ENCODE measurements around the gene ROCK1. TPM values are rescaled to one million over a fixed set of nuclear protein-coding genes. Genes with fewer than 3 reads are reported as not detected.
A peak's percentile ranks its signal among the peaks of the same experiment; 100 is the strongest.

The ROCK1 gene
- total and polyA plus RNA-seq, 7 experiments from 2014 or later, result 27.6 to 97.5 (median 70.4) TPM

GRCh38 chr18:21134895-21135294, 23.3 kb upstream of the ROCK1 start:
- DNase-seq (peak in 7 of 9 donors; percentile 17 to 56 (median 27)), ATAC-seq (peak; percentile 52)
- H3K27ac ChIP-seq (ENCODE audit: low read depth, low read length), result no peak overlapping the region
- Mint-ChIP-seq H3K9me3 (peaks cover 0 to 4% (median 0%) of the 10 kb centered on the region in 11 donors), H3K27ac (no peak overlapping the region), H3K4me1 (peaks cover 0 to 4% (median 0%) of the 10 kb centered on the region in 7 donors), H3K27me3 (peaks cover 0 to 2% (median 0%) of the 10 kb centered on the region in 5 donors), H3K4me3 (no peak overlapping the region), H3K36me3 (no peaks in the 10 kb centered on the region)
- H3K27me3 ChIP-seq (ENCODE audit: control insufficient read depth in 2 of 2, insufficient read depth in 2 of 2, low read length in 2 of 2), result no peaks in the 10 kb centered on the region
- H3K4me1 ChIP-seq (ENCODE audit: control insufficient read depth in 2 of 2, insufficient read depth in 2 of 2, low read length in 2 of 2), result no peaks in the 10 kb centered on the region
- ChIA-PET POLR2A (no interaction called here), CTCF (interaction anchor here (1.6 kb wide), 1 partner anchor 23 kb away, joined by 4 read pairs; the partner anchor contains the start of gene ROCK1)
- intact Hi-C loops (cut with micrococcal nuclease), result loop anchor here (1.0 kb wide), 2 partner anchors 23 to 163 kb away; no protein-coding TSS in a partner anchor
- H3K36me3 ChIP-seq (ENCODE audit: control insufficient read depth in 2 of 3, insufficient read depth in 3 of 3, low read length in 3 of 3), result no peaks in the 10 kb centered on the region
- no peak overlapping the region for H3K4me3 ChIP-seq (ENCODE audit: low read length)
- H3K9me3 ChIP-seq (ENCODE audit: control insufficient read depth in 2 of 3, low read length in 3 of 3), result no peaks in the 10 kb centered on the region

GRCh38 chr18:21132398-21132918, 20.8 kb upstream of the ROCK1 start:
- Histone ChIP-seq H3K27me3 (ENCODE audit: control insufficient read depth in 2 of 2, insufficient read depth in 2 of 2, low read length in 2 of 2) (no peaks in the 10 kb centered on the region), H3K27ac (ENCODE audit: low read depth, low read length) (no peak overlapping the region), H3K4me1 (ENCODE audit: control insufficient read depth in 2 of 2, insufficient read depth in 2 of 2, low read length in 2 of 2) (no peaks in the 10 kb centered on the region), H3K9me3 (ENCODE audit: control insufficient read depth in 2 of 3, low read length in 3 of 3) (no peaks in the 10 kb centered on the region), H3K36me3 (ENCODE audit: control insufficient read depth in 2 of 3, insufficient read depth in 3 of 3, low read length in 3 of 3) (no peaks in the 10 kb centered on the region), H3K4me3 (ENCODE audit: low read length) (no peak overlapping the region)
- H3K27me3 Mint-ChIP-seq, result peaks cover 0 to 6% (median under 1%) of the 10 kb centered on the region in 5 donors
- H3K27ac Mint-ChIP-seq, result no peak overlapping the region
- ChIA-PET CTCF (no interaction called here), POLR2A (no interaction called here)
- DNase-seq, result no peak
- H3K9me3 Mint-ChIP-seq, result peaks cover 0 to 2% (median 0%) of the 10 kb centered on the region in 11 donors
- ATAC-seq, result no peak
- no peaks in the 10 kb centered on the region for H3K36me3 Mint-ChIP-seq
- peaks cover 0 to 4% (median 0%) of the 10 kb centered on the region in 7 donors for H3K4me1 Mint-ChIP-seq
- intact Hi-C loops (cut with micrococcal nuclease), result no loop called here
- no peak overlapping the region for H3K4me3 Mint-ChIP-seq

DNA sequence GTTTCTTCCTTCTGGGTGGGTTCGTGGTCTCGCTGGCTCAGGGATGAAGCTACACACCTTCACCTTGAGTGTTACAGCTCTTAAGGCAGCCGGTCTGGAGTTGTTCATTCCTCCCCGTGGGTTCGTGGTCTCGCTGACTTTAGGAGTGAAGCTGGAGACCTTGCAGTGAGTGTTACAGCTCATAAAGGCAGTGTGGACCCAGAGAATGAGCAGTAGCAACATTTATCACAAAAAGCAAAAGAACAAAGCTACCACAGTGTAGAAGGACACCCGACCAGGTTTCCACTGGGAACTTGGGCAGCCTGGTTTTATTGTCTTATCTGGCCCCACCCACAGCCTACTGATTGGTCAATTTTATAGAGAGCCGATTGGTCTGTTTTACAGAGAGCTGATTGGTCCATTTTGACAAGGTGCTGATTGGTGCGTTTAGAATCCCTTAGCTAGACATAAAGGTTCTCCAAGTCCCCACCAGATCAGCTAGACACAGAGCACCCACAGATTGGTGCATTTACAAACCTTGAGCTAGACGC, 20.1 kb upstream of the ROCK1 start:
- H3K36me3 Mint-ChIP-seq, result no peaks in the 10 kb centered on the region
- ChIA-PET POLR2A (no interaction called here), CTCF (no interaction called here)
- H3K36me3 ChIP-seq (ENCODE audit: control insufficient read depth in 2 of 3, insufficient read depth in 3 of 3, low read length in 3 of 3), result no peaks in the 10 kb centered on the region
- peak overlapping the region in 1 of 9 donors; percentile 37 for H3K27ac Mint-ChIP-seq
- H3K4me1 ChIP-seq (ENCODE audit: control insufficient read depth in 2 of 2, insufficient read depth in 2 of 2, low read length in 2 of 2), result no peaks in the 10 kb centered on the region
- H3K27me3 ChIP-seq (ENCODE audit: control insufficient read depth in 2 of 2, insufficient read depth in 2 of 2, low read length in 2 of 2), result peaks cover 0 to 2% of the 10 kb centered on the region in 2 donors
- H3K4me3 Mint-ChIP-seq, result no peak overlapping the region
- intact Hi-C loops (cut with micrococcal nuclease), result no loop called here
- H3K9me3 Mint-ChIP-seq, result peaks cover 0 to 2% (median 0%) of the 10 kb centered on the region in 11 donors
- H3K27ac ChIP-seq (ENCODE audit: low read depth, low read length), result no peak overlapping the region
- no peak overlapping the region for H3K4me3 ChIP-seq (ENCODE audit: low read length)
- no peaks in the 10 kb centered on the region for H3K9me3 ChIP-seq (ENCODE audit: control insufficient read depth in 2 of 3, low read length in 3 of 3)
- ATAC-seq (no peak), DNase-seq (no peak)
- peaks cover 0 to 4% (median 0%) of the 10 kb centered on the region in 7 donors for H3K4me1 Mint-ChIP-seq
- H3K27me3 Mint-ChIP-seq, result peaks cover 0 to 6% (median 2%) of the 10 kb centered on the region in 5 donors

- POLR2A ChIA-PET, result no interaction called here
- intact Hi-C loops (cut with micrococcal nuclease), result no loop called here
- no peaks in the 10 kb centered on the region for H3K36me3 Mint-ChIP-seq
- H3K27ac ChIP-seq (ENCODE audit: low read depth, low read length), result no peak overlapping the region
- H3K4me3 Mint-ChIP-seq, result no peak overlapping the region
- no peak overlapping the region for H3K27ac Mint-ChIP-seq
- ATAC-seq (no peak), DNase-seq (no peak)
- peaks cover 0 to 2% (median 0%) of the 10 kb centered on the region in 7 donors for H3K4me1 Mint-ChIP-seq
- H3K9me3 ChIP-seq (ENCODE audit: control insufficient read depth in 2 of 3, low read length in 3 of 3), result no peaks in the 10 kb centered on the region
- peaks cover 0 to 2% of the 10 kb centered on the region in 2 donors for H3K27me3 ChIP-seq (ENCODE audit: control insufficient read depth in 2 of 2, insufficient read depth in 2 of 2, low read length in 2 of 2)
- H3K27me3 Mint-ChIP-seq, result peaks cover 0 to 6% (median 0%) of the 10 kb centered on the region in 5 donors
- H3K4me3 ChIP-seq (ENCODE audit: low read length), result no peak overlapping the region
- H3K36me3 ChIP-seq (ENCODE audit: control insufficient read depth in 2 of 3, insufficient read depth in 3 of 3, low read length in 3 of 3), result no peaks in the 10 kb centered on the region
- H3K4me1 ChIP-seq (ENCODE audit: control insufficient read depth in 2 of 2, insufficient read depth in 2 of 2, low read length in 2 of 2), result no peaks in the 10 kb centered on the region
- H3K9me3 Mint-ChIP-seq, result peaks cover 0 to 2% (median 0%) of the 10 kb centered on the region in 11 donors
- CTCF ChIA-PET, result no interaction called here
Observed at GRCh38 chr18:21129566-21130216, 18.1 kb upstream of the ROCK1 start.

DNA sequence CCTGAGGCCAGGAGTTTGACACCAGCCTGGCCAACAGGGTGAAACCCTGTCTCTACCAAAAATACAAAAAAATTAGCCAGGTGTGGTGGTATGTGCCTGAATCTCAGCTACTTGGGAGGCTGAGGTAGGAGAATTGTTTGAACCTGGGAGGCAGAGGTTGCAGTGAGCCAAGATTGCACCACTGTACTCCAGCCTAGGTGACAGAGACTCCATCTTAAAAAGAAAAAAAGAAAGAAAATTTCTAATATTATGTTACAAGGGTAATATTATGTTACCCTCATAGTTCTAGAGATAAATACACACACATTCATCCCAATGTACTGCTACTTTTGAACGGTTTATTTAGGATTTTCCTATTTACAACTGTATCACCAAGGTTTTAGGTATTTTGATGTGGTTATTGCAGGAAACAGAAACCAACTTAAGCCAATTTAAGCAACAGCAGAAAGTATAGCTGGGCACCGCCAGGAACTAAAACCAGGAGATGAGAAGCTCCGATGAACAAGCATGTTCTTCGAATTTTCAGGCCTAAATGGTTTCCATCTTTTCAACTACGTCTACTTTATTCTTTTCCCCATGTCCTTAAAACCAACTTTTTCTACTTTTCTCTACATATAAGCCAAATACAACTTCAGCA, 11.8 kb upstream of the ROCK1 start:
- DNase-seq (peak in 1 of 9 donors; percentile 8), ATAC-seq (no peak)
- H3K9me3 Mint-ChIP-seq, result peaks cover 0 to 1% (median 0%) of the 10 kb centered on the region in 11 donors
- H3K27ac Mint-ChIP-seq, result peak overlapping the region in 7 of 9 donors; percentile 0 to 75 (median 15)
- peaks cover 4 to 13% (median 6%) of the 10 kb centered on the region in 7 donors for H3K4me1 Mint-ChIP-seq
- no peak overlapping the region for H3K27ac ChIP-seq (ENCODE audit: low read depth, low read length)
- H3K27me3 Mint-ChIP-seq, result peaks cover 0 to 7% (median 3%) of the 10 kb centered on the region in 5 donors
- H3K36me3 ChIP-seq (ENCODE audit: control insufficient read depth in 2 of 3, insufficient read depth in 3 of 3, low read length in 3 of 3), result no peaks in the 10 kb centered on the region
- no peaks in the 10 kb centered on the region for H3K36me3 Mint-ChIP-seq
- no peaks in the 10 kb centered on the region for H3K4me1 ChIP-seq (ENCODE audit: control insufficient read depth in 2 of 2, insufficient read depth in 2 of 2, low read length in 2 of 2)
- H3K9me3 ChIP-seq (ENCODE audit: control insufficient read depth in 2 of 3, low read length in 3 of 3), result no peaks in the 10 kb centered on the region
- ChIA-PET CTCF (no interaction called here), POLR2A (interaction anchor here (2.3 kb wide), 1 partner anchor 12 kb away, joined by 11 read pairs; the partner anchor contains the start of gene ROCK1)
- peaks cover 0 to 2% of the 10 kb centered on the region in 2 donors for H3K27me3 ChIP-seq (ENCODE audit: control insufficient read depth in 2 of 2, insufficient read depth in 2 of 2, low read length in 2 of 2)
- H3K4me3 Mint-ChIP-seq, result peak overlapping the region in 8 of 10 donors; percentile 0 to 61 (median 50)
- no peak overlapping the region for H3K4me3 ChIP-seq (ENCODE audit: low read length)
- intact Hi-C loops (cut with micrococcal nuclease), result loop anchor here in 1 of 2 donors (2.0 kb wide), 1 partner anchor 19 kb away; no protein-coding TSS in a partner anchor

GRCh38 chr18:21118806-21119205, 7.2 kb upstream of the ROCK1 start:
- Histone ChIP-seq H3K36me3 (ENCODE audit: control insufficient read depth in 2 of 3, insufficient read depth in 3 of 3, low read length in 3 of 3) (no peaks in the 10 kb centered on the region), H3K4me3 (ENCODE audit: low read length) (no peak overlapping the region), H3K9me3 (ENCODE audit: control insufficient read depth in 2 of 3, low read length in 3 of 3) (no peaks in the 10 kb centered on the region), H3K27ac (ENCODE audit: low read depth, low read length) (no peak overlapping the region), H3K4me1 (ENCODE audit: control insufficient read depth in 2 of 2, insufficient read depth in 2 of 2, low read length in 2 of 2) (no peaks in the 10 kb centered on the region), H3K27me3 (ENCODE audit: control insufficient read depth in 2 of 2, insufficient read depth in 2 of 2, low read length in 2 of 2) (no peaks in the 10 kb centered on the region)
- no peaks in the 10 kb centered on the region for H3K9me3 Mint-ChIP-seq
- H3K36me3 Mint-ChIP-seq, result no peaks in the 10 kb centered on the region
- intact Hi-C loops (cut with micrococcal nuclease), result no loop called here
- no peak for ATAC-seq
- ChIA-PET CTCF (no interaction called here), POLR2A (no interaction called here)
- DNase-seq, result no peak
- peaks cover 0 to 15% (median 0%) of the 10 kb centered on the region in 5 donors for H3K27me3 Mint-ChIP-seq
- no peak overlapping the region for H3K27ac Mint-ChIP-seq
- H3K4me3 Mint-ChIP-seq, result no peak overlapping the region
- H3K4me1 Mint-ChIP-seq, result peaks cover 4 to 12% (median 5%) of the 10 kb centered on the region in 7 donors

Measured in naive thymus-derived CD4-positive, alpha-beta T cell (primary cell).